GM23338 (cell line): ENCODE data around the gene TCF7L1. TPM values are rescaled to one million over a fixed set of nuclear protein-coding genes. Genes with fewer than 3 reads are reported as not detected.

Experiments used
- ATAC-seq: fragments of 200-7000 bp; cut with Tn5 transposase; 3 replicates; pipeline ENCODE4 v1.9.1; 2020
- DNase-seq: peaks from one replicate; pipeline ENCODE4 v3.0.0-alpha.2; 2015; ENCODE audit warnings: low spot score
- H2AFZ ChIP-seq: fragments of 200-600 bp; sonication (generic); 2 replicates; pipeline ENCODE4 v1.8.0; 2016; ENCODE audit warnings: antibody characterized with exemption, mild to moderate bottlenecking, moderate library complexity
- H3F3A ChIP-seq: fragments of 200-600 bp; sonication (generic); replicated peaks from 2 replicates; pipeline ENCODE4 v1.8.0; 2017; ENCODE audit warnings: antibody characterized with exemption, mixed run types, low read depth
- H3K27ac ChIP-seq: fragments of 200-600 bp; sonication (generic); 2 replicates; pipeline ENCODE4 v1.6.1; 2016; ENCODE audit warnings: low read depth
- H3K27me3 ChIP-seq: fragments of 200-600 bp; sonication (generic); 2 replicates; pipeline ENCODE4 v1.8.0; 2016; ENCODE audit warnings: mild to moderate bottlenecking, mixed run types, moderate library complexity; ENCODE audit not compliant: insufficient read depth
- H3K36me3 ChIP-seq: fragments of 200-600 bp; sonication (generic); 2 replicates; pipeline ENCODE4 v1.8.0; 2016; ENCODE audit warnings: mild to moderate bottlenecking; ENCODE audit not compliant: insufficient read depth
- H3K4me1 ChIP-seq: fragments of 200-600 bp; sonication (generic); 2 replicates; pipeline ENCODE4 v1.8.0; 2016; ENCODE audit warnings: mild to moderate bottlenecking, moderate library complexity; ENCODE audit not compliant: insufficient read depth
- H3K4me2 ChIP-seq: fragments of 200-600 bp; sonication (generic); 2 replicates; pipeline ENCODE4 v1.7.1; 2017; ENCODE audit warnings: mixed run types
- H3K4me3 ChIP-seq: fragments of 200-600 bp; sonication (generic); 2 replicates; pipeline ENCODE4 v1.6.1; 2016; ENCODE audit warnings: mixed run types
- H3K79me2 ChIP-seq: fragments of 200-600 bp; sonication (generic); replicated peaks from 2 replicates; pipeline ENCODE4 v1.8.0; 2017; ENCODE audit warnings: mild to moderate bottlenecking; ENCODE audit not compliant: insufficient read depth
- H3K9me2 ChIP-seq: fragments of 200-600 bp; sonication (generic); 2 replicates; pipeline ENCODE4 v1.8.0; 2017; ENCODE audit not compliant: insufficient read depth
- H4K20me1 ChIP-seq: fragments of 200-600 bp; sonication (generic); replicated peaks from 2 replicates; pipeline ENCODE4 v1.8.0; 2017; ENCODE audit warnings: mild to moderate bottlenecking; ENCODE audit not compliant: insufficient read depth
- H3K27ac Mint-ChIP-seq: 2 replicates; pipeline ENCODE4 v1.8.0; 2020; ENCODE audit warnings: inconsistent platforms, mild to moderate bottlenecking, moderate library complexity, mixed read lengths
- H3K27me3 Mint-ChIP-seq: 3 replicates; pipeline ENCODE4 v1.8.0; 2022; ENCODE audit warnings: low read depth, mild to moderate bottlenecking, moderate library complexity, mixed read lengths, inconsistent platforms; ENCODE audit not compliant: insufficient read depth, poor library complexity
- H3K36me3 Mint-ChIP-seq: 3 replicates; pipeline ENCODE4 v1.8.0; 2021; ENCODE audit warnings: low read depth, mild to moderate bottlenecking, inconsistent platforms, moderate library complexity, mixed read lengths
- H3K4me1 Mint-ChIP-seq: 3 replicates; pipeline ENCODE4 v1.8.0; 2020; ENCODE audit warnings: mild to moderate bottlenecking, inconsistent platforms, mixed read lengths
- H3K4me3 Mint-ChIP-seq: 3 replicates; pipeline ENCODE4 v1.8.0; 2021; ENCODE audit warnings: moderate library complexity, mild to moderate bottlenecking, inconsistent platforms, mixed read lengths
- H3K9me3 Mint-ChIP-seq: 3 replicates; pipeline ENCODE4 v1.8.0; 2020; ENCODE audit warnings: moderate library complexity, mild to moderate bottlenecking, inconsistent platforms, mixed read lengths
- CTCF ChIP-seq, 2 experiments: fragments of 200-600 bp in 1 of 2; sonication (generic) in 1 of 2; conservative IDR thresholded peaks; 2 replicates each; pipeline versions ENCODE4 v1.5.1 to v1.6.1; 2016 to 2017; ENCODE audit warnings: antibody characterized with exemption in 2 of 2, low read depth in 2 of 2, mild to moderate bottlenecking in 2 of 2, moderate library complexity in 1 of 2
- ETS1 ChIP-seq: IDR thresholded peaks from 2 replicates; pipeline ENCODE4 v1.6.1; 2016; ENCODE audit warnings: antibody characterized with exemption
- EZH2 ChIP-seq: fragments of 200-600 bp; sonication (generic); IDR thresholded peaks from one replicate; pipeline ENCODE4 v1.8.0; 2017; ENCODE audit warnings: antibody characterized with exemption, mild to moderate bottlenecking, low read depth; ENCODE audit not compliant: unreplicated experiment
- JUNB ChIP-seq: IDR thresholded peaks from one replicate; pipeline ENCODE4 v1.6.1; 2016; ENCODE audit warnings: antibody characterized with exemption; ENCODE audit not compliant: unreplicated experiment
- NANOG ChIP-seq: IDR thresholded peaks from 2 replicates; pipeline ENCODE4 v1.6.1; 2016; ENCODE audit warnings: antibody characterized with exemption, borderline replicate concordance
- POLR2AphosphoS5 ChIP-seq: IDR thresholded peaks from 2 replicates; pipeline ENCODE4 v1.6.1; 2016; ENCODE audit warnings: antibody characterized with exemption, low read depth
- REST ChIP-seq: IDR thresholded peaks from one replicate; pipeline ENCODE4 v1.6.1; 2018; ENCODE audit warnings: antibody characterized with exemption; ENCODE audit not compliant: unreplicated experiment
- ZNF114 ChIP-seq: fragments of 250-450 bp; sonication (Bioruptor Pico); IDR thresholded peaks from 2 replicates; pipeline ENCODE4 v1.5.0; 2020; ENCODE audit warnings: mild to moderate bottlenecking, moderate library complexity
- ZNF331 ChIP-seq: fragments of 250-450 bp; sonication (Bioruptor Pico); IDR thresholded peaks from 2 replicates; pipeline ENCODE4 v1.5.0; 2020; ENCODE audit warnings: low read depth, mild to moderate bottlenecking, moderate library complexity
- polyA plus RNA-seq: library from polyadenylated mRNA; unstranded; fragments of >200 nt; fragmentation: Nextera tagmentation; extraction: Ambion mirVana; gene quantifications from 2 replicates; pipeline ENCODE4 v1.2.1, GENCODE V29; 2016
- total RNA-seq: library from RNA; depleted of rRNA; stranded (reverse); fragments of >200 nt; shearing (Covaris generic); gene quantifications from 2 replicates; pipeline ENCODE4 v1.2.3, GENCODE V29; 2014

Gene TCF7L1
- total and polyA plus RNA-seq, 2 experiments from 2014 or later, result 47.3 to 101 TPM

GRCh38 chr2:85174943-85175342 lies 41.8 kb downstream of the TCF7L1 start:
- peaks cover 15% of the 10 kb centered on the region; the same call in 1 of the 2 replicates for H3F3A ChIP-seq
- Mint-ChIP-seq H3K9me3 (no peaks in the 10 kb centered on the region; the same call in 2 of the 3 replicates), H3K4me1 (peaks cover 89% of the 10 kb centered on the region), H3K4me3 (no peak overlapping the region; the same call in 2 of the 3 replicates), H3K27ac (peak overlapping the region; percentile 30; the same call in 1 of the 2 replicates), H3K36me3 (peaks cover 41% of the 10 kb centered on the region), H3K27me3 (peaks cover 15% of the 10 kb centered on the region)
- H3K4me3 ChIP-seq, result 0 out of 2 replicates have a peak overlapping the region, but pooled peaks have one; percentile 23
- H4K20me1 ChIP-seq, result peaks cover 73% of the 10 kb centered on the region
- no peaks in the 10 kb centered on the region for H3K27me3 ChIP-seq
- peaks cover 100% of the 10 kb centered on the region for H3K79me2 ChIP-seq
- peak overlapping the region; percentile 86 for H3K27ac ChIP-seq
- TF ChIP-seq REST (no peak), CTCF (conservative IDR thresholded peaks at IDR 0.05; ENCODE audit: low read depth in 2 of 2) (no peak), ETS1 (no peak), NANOG (no peak), ZNF331 (CRISPR knock-in tag) (no peak), JUNB (no peak), ZNF114 (CRISPR knock-in tag) (no peak), EZH2 (no peak), POLR2AphosphoS5 (no peak)
- ATAC-seq (peak; percentile 9), DNase-seq (no peak)
- no peak overlapping the region for H2AFZ ChIP-seq
- 0 out of 2 replicates have a peak, but pooled peaks cover 4% of the 10 kb centered on the region for H3K36me3 ChIP-seq
- peaks cover 83% of the 10 kb centered on the region for H3K4me1 ChIP-seq
- 0 out of 2 replicates have a peak, but pooled peaks cover 7% of the 10 kb centered on the region for H3K9me2 ChIP-seq
- peak overlapping the region; percentile 20 for H3K4me2 ChIP-seq
